Sigmoid colon (tissue), 4 donors: Measurements from ENCODE around the gene RPS27.
A peak's percentile ranks its signal among the peaks of the same experiment; 100 is the strongest.

Experiments
- CTCF ChIP-seq, 4 experiments: fragments of 450-650 bp in 3 of 4; fragments of 200-600 bp in 1 of 4; IDR thresholded peaks; one replicate each; pipeline ENCODE4 v1.5.1; 2016 to 2019; ENCODE audit warnings: antibody characterized with exemption in 4 of 4, mild to moderate bottlenecking in 3 of 4, moderate library complexity in 2 of 4
- EP300 ChIP-seq, 4 donors: sonication (generic); formaldehyde crosslinking; IDR thresholded peaks; one replicate each; pipeline ENCODE4 v1.6.1; 2017; ENCODE audit warnings: antibody characterized with exemption in 4 of 4
- POLR2A ChIP-seq, 2 donors: fragments of 450-650 bp; IDR thresholded peaks; one replicate each; pipeline ENCODE4 v1.6.1; 2016; ENCODE audit warnings: antibody characterized with exemption in 2 of 2, mild to moderate bottlenecking in 2 of 2, moderate library complexity in 2 of 2

GRCh38 chr1:153946622-153947241, 43.8 kb upstream of the RPS27 start, which contains the start of gene DENND4B:
- TF ChIP-seq CTCF (IDR thresholded peaks at IDR 0.05) (peak; percentile 77 to 99 (median 86)), POLR2A (IDR thresholded peaks at IDR 0.05) (no peak), EP300 (IDR thresholded peaks at IDR 0.05) (no peak)
